A673 (cell line): ENCODE data around the gene MSN. TPM values are rescaled to one million over a fixed set of nuclear protein-coding genes. Genes with fewer than 3 reads are reported as not detected.

Experiments used
- BruUV-seq: library from RNA; stranded (reverse); fragments of 400-500 nt; replicated peaks from 2 replicates; lab custom pipeline; 2021; lab: Mats Ljungman, UMichigan
- CTCF ChIA-PET: fragments of 300-600 bp; sonication (Branson Sonifier 250); formaldehyde crosslinking; loops from one replicate; lab custom pipeline; 2022; ENCODE audit warnings: antibody characterized with exemption; lab: Charles Lee
- POLR2A ChIA-PET: fragments of 300-600 bp; sonication (Branson Sonifier 250); formaldehyde crosslinking; loops from one replicate; lab custom pipeline; 2022; ENCODE audit warnings: antibody characterized with exemption; ENCODE audit not compliant: low non-redundant PET; lab: Charles Lee
- DNase-seq: peaks from one replicate; pipeline ENCODE4 v3.0.0-alpha.2; 2015; ENCODE audit warnings: low spot score
- H3K27ac ChIP-seq: fragments of 200-600 bp; sonication (generic); 2 replicates; pipeline ENCODE4 v1.5.1; 2016; ENCODE audit warnings: mixed run types, low read depth, mild to moderate bottlenecking, mixed read lengths, antibody characterized with exemption, low read length; ENCODE audit not compliant: poor library complexity, severe bottlenecking
- H3K27me3 ChIP-seq: fragments of 200-600 bp; sonication (generic); replicated peaks from 2 replicates; pipeline ENCODE4 v1.6.1; 2017; ENCODE audit warnings: mixed run types, low read depth, mild to moderate bottlenecking, mixed read lengths, antibody characterized with exemption, low read length; ENCODE audit not compliant: insufficient read depth, poor library complexity
- H3K36me3 ChIP-seq: fragments of 200-600 bp; sonication (generic); 2 replicates; pipeline ENCODE4 v1.6.1; 2016; ENCODE audit warnings: mixed run types, mild to moderate bottlenecking, mixed read lengths, antibody characterized with exemption, low read length; ENCODE audit not compliant: insufficient read depth, poor library complexity, severe bottlenecking
- H3K4me1 ChIP-seq: fragments of 200-600 bp; sonication (generic); 2 replicates; pipeline ENCODE4 v1.6.1; 2017; ENCODE audit warnings: mixed run types, mild to moderate bottlenecking, mixed read lengths, antibody characterized with exemption, low read length; ENCODE audit not compliant: insufficient read depth, poor library complexity, severe bottlenecking
- H3K4me3 ChIP-seq: fragments of 200-600 bp; sonication (generic); 2 replicates; pipeline ENCODE4 v1.5.1; 2016; ENCODE audit warnings: low read depth, mixed run types, mild to moderate bottlenecking, mixed read lengths, low read length; ENCODE audit not compliant: poor library complexity, severe bottlenecking
- H3K9me3 ChIP-seq: fragments of 200-600 bp; sonication (generic); 2 replicates; pipeline ENCODE4 v1.6.1; 2016; ENCODE audit warnings: mixed run types, low read depth, mild to moderate bottlenecking, mixed read lengths, antibody characterized with exemption, low read length; ENCODE audit not compliant: poor library complexity, severe bottlenecking
- EZH2 ChIP-seq: fragments of 200-600 bp; sonication (generic); IDR thresholded peaks from 2 replicates; pipeline ENCODE4 v1.6.1; 2017; ENCODE audit warnings: borderline replicate concordance, low read depth, mild to moderate bottlenecking, mixed read lengths, antibody characterized with exemption, low read length; ENCODE audit not compliant: poor library complexity, severe bottlenecking
- intact Hi-C: fragments of 100-400 bp; cut with micrococcal nuclease; formaldehyde crosslinking; loops from one replicate; pipeline ENCODE4 v1.10.0; 2022; ENCODE audit not compliant: unreplicated experiment
- total RNA-seq: library from RNA; stranded (reverse); gene quantifications from 2 replicates; pipeline ENCODE4 v1.2.3, GENCODE V29; 2021
- TF ChIP-seq, protein P1 (sequence below): fragments of 300-800, 200-600 bp; sonication (generic); conservative IDR thresholded peaks from 2 replicates; pipeline ENCODE4 v1.5.1; 2017; ENCODE audit warnings: low read depth, mild to moderate bottlenecking, antibody characterized with exemption, low read length, moderate library complexity, mixed read lengths

The MSN gene
- total RNA-seq, 1 experiment from 2014 or later, result 468 TPM

DNA sequence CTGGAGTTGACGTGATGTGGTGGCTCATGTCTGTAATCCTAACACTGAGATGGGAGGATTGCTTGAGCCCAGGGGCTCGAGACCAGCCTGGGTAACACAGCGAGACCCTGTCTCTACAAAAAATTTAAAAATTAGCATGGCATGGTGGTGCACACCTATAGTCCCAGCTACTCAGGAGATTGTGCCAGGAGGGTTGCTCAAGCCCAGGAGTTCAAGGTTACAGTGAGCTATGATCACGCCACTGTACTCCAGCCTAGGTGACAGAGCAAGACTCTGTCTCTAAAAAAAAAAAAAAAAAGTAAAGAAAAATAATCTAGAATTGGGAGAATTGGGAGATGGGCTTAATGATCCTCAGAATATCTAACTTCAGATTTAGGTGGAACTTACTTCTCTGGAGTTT is 51.1 kb downstream of the MSN start:
- H3K27me3 ChIP-seq, result no peaks in the 10 kb centered on the region
- H3K4me3 ChIP-seq, result no peak overlapping the region
- H3K9me3 ChIP-seq, result no peaks in the 10 kb centered on the region
- BruUV-seq, result no TSS peak
- intact Hi-C loops, result no loop called here
- DNase-seq, result no peak
- CTCF ChIA-PET, result no interaction called here
- peaks cover 13% of the 10 kb centered on the region for H3K36me3 ChIP-seq
- POLR2A ChIA-PET, result interaction anchor here (0.7 kb wide), 1 partner anchor 131 kb away, joined by 11 read pairs; no protein-coding TSS in a partner anchor
- no peaks in the 10 kb centered on the region for H3K4me1 ChIP-seq
- TF ChIP-seq, protein P1, sequence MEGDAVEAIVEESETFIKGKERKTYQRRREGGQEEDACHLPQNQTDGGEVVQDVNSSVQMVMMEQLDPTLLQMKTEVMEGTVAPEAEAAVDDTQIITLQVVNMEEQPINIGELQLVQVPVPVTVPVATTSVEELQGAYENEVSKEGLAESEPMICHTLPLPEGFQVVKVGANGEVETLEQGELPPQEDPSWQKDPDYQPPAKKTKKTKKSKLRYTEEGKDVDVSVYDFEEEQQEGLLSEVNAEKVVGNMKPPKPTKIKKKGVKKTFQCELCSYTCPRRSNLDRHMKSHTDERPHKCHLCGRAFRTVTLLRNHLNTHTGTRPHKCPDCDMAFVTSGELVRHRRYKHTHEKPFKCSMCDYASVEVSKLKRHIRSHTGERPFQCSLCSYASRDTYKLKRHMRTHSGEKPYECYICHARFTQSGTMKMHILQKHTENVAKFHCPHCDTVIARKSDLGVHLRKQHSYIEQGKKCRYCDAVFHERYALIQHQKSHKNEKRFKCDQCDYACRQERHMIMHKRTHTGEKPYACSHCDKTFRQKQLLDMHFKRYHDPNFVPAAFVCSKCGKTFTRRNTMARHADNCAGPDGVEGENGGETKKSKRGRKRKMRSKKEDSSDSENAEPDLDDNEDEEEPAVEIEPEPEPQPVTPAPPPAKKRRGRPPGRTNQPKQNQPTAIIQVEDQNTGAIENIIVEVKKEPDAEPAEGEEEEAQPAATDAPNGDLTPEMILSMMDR, result no peak
- TF ChIP-seq EZH2, result no peak
- H3K27ac ChIP-seq, result no peak overlapping the region

DNA sequence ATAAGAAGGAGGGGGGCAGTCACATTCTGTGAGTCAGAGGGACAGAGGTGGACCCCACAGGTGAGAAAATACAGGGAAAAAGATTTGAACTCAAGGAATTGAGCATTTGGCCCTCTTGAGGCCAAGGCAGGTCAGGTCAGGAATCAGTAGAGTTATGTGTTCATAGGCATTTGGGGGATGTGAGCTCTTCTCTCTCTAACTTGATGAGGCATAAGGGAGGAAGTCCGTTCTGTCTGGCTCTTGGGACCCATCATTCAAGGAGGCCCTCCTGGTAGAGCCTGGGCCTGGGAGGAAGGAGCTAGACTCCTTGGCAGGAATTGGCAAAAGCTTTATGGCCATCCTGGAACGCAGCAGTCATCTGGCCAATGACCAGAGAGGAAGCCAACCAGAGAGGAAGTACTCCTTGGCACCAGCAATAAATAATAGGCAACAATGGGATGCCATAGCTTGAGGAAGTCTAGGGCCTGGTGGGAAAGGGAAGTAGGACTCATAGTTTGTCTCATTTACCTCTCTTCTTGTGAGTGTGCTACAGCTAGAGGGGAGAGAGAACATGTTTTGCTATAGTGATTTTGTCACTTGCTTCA is 53.0 kb downstream of the MSN start:
- H3K27ac ChIP-seq, result no peak overlapping the region
- no TSS peak for BruUV-seq
- ChIA-PET CTCF (no interaction called here), POLR2A (no interaction called here)
- peaks cover 13% of the 10 kb centered on the region for H3K36me3 ChIP-seq
- DNase-seq, result no peak
- intact Hi-C loops, result no loop called here
- no peaks in the 10 kb centered on the region for H3K9me3 ChIP-seq
- no peak overlapping the region for H3K4me3 ChIP-seq
- no peaks in the 10 kb centered on the region for H3K27me3 ChIP-seq
- TF ChIP-seq, protein P1, result no peak
- TF ChIP-seq EZH2, result no peak
- no peaks in the 10 kb centered on the region for H3K4me1 ChIP-seq

DNA sequence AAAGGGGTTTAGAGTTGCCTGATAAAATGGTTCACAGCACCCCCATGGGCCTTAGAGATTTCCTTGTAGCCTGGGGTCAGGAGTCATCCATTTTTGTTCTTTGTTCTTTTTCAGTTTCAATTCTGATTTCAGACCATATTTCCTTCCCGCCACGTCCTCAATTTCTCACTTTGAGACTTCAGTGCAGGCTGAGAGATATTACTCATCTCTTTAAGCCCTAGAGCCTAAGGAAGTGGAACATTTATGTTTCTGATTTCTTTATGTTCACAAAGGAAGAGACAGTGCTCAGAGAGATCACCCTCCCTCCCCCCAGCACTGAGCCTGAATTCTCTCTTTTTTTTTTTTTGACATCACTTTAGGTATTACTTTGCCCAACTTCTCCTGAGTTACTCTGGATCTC is 56.3 kb downstream of the MSN start:
- Histone ChIP-seq H3K36me3 (peaks cover 11% of the 10 kb centered on the region), H3K4me1 (no peaks in the 10 kb centered on the region), H3K27me3 (no peaks in the 10 kb centered on the region), H3K9me3 (no peaks in the 10 kb centered on the region), H3K4me3 (no peak overlapping the region), H3K27ac (no peak overlapping the region)
- BruUV-seq, result no TSS peak
- DNase-seq, result no peak
- ChIA-PET POLR2A (no interaction called here), CTCF (no interaction called here)
- intact Hi-C loops, result no loop called here
- no peak for TF ChIP-seq EZH2
- TF ChIP-seq, protein P1, result no peak
